Measurements from ENCODE around the gene SMIM32. TPM values are rescaled to one million over a fixed set of nuclear protein-coding genes. Genes with fewer than 3 reads are reported as not detected.
A peak's percentile ranks its signal among the peaks of the same experiment; 100 is the strongest.

The SMIM32 gene
- total and polyA plus RNA-seq, 4 donors = 0.02 TPM; not detected in 3

GRCh38 chr5:136197462-136198142, 4.6 kb upstream of the SMIM32 start:
- Histone ChIP-seq H3K27me3 (ENCODE audit: control insufficient read depth in 4 of 4, insufficient read depth in 4 of 4, low read length in 3 of 4) (peaks cover 0 to 5% (median 0%) of the 10 kb centered on the region in 4 donors), H3K4me1 (ENCODE audit: control insufficient read depth in 4 of 4, insufficient read depth in 4 of 4, low read length in 3 of 4) (peaks cover 3 to 9% (median 3%) of the 10 kb centered on the region in 4 donors), H3K27ac (ENCODE audit: low read depth in 1 of 2, low read length in 2 of 2) (no peak overlapping the region), H3K9me3 (ENCODE audit: control insufficient read depth in 4 of 4, low read length in 3 of 4) (no peaks in the 10 kb centered on the region), H3K9ac (ENCODE audit: low read depth in 1 of 2, low read length in 2 of 2) (no peak overlapping the region), H3K36me3 (ENCODE audit: control insufficient read depth in 4 of 4, insufficient read depth in 3 of 4, low read depth in 1 of 4, low read length in 3 of 4) (no peaks in the 10 kb centered on the region), H3K4me3 (ENCODE audit: low read depth in 1 of 3, low read length in 3 of 3) (no peak overlapping the region)
- WGBS = 93% methylated on average over 4 of the region's 4 CpGs
- peak; percentile 22 for DNase-seq (ENCODE audit: low spot score)
- TF ChIP-seq FOXA2 (IDR thresholded peaks at IDR 0.05) (no peak), HNF4A (conservative IDR thresholded peaks at IDR 0.05) (no peak), FOXA1 (IDR thresholded peaks at IDR 0.05) (no peak), RXRA (IDR thresholded peaks at IDR 0.05) (no peak), NR2F2 (IDR thresholded peaks at IDR 0.05) (no peak), RAD21 (IDR thresholded peaks at IDR 0.05) (no peak), HNF4G (IDR thresholded peaks at IDR 0.05) (no peak), SP1 (IDR thresholded peaks at IDR 0.05) (no peak), YY1 (IDR thresholded peaks at IDR 0.05) (no peak), EGR1 (IDR thresholded peaks at IDR 0.05; ENCODE audit: low read depth in 2 of 2) (no peak), JUND (IDR thresholded peaks at IDR 0.05) (no peak), CTCF (IDR thresholded peaks at IDR 0.05; ENCODE audit: low read depth, low read length, missing input control) (no peak), GABPA (IDR thresholded peaks at IDR 0.05 in 1 of 2, conservative IDR thresholded peaks at IDR 0.05 in 1 of 2) (no peak), TAF1 (conservative IDR thresholded peaks at IDR 0.05) (no peak)
- TF ChIP-seq, protein P1, sequence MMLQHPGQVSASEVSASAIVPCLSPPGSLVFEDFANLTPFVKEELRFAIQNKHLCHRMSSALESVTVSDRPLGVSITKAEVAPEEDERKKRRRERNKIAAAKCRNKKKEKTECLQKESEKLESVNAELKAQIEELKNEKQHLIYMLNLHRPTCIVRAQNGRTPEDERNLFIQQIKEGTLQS (IDR thresholded peaks at IDR 0.05) = no peak
- TF ChIP-seq, protein P2, sequence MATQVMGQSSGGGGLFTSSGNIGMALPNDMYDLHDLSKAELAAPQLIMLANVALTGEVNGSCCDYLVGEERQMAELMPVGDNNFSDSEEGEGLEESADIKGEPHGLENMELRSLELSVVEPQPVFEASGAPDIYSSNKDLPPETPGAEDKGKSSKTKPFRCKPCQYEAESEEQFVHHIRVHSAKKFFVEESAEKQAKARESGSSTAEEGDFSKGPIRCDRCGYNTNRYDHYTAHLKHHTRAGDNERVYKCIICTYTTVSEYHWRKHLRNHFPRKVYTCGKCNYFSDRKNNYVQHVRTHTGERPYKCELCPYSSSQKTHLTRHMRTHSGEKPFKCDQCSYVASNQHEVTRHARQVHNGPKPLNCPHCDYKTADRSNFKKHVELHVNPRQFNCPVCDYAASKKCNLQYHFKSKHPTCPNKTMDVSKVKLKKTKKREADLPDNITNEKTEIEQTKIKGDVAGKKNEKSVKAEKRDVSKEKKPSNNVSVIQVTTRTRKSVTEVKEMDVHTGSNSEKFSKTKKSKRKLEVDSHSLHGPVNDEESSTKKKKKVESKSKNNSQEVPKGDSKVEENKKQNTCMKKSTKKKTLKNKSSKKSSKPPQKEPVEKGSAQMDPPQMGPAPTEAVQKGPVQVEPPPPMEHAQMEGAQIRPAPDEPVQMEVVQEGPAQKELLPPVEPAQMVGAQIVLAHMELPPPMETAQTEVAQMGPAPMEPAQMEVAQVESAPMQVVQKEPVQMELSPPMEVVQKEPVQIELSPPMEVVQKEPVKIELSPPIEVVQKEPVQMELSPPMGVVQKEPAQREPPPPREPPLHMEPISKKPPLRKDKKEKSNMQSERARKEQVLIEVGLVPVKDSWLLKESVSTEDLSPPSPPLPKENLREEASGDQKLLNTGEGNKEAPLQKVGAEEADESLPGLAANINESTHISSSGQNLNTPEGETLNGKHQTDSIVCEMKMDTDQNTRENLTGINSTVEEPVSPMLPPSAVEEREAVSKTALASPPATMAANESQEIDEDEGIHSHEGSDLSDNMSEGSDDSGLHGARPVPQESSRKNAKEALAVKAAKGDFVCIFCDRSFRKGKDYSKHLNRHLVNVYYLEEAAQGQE (IDR thresholded peaks at IDR 0.05) = no peak
- TF ChIP-seq, protein P3, sequence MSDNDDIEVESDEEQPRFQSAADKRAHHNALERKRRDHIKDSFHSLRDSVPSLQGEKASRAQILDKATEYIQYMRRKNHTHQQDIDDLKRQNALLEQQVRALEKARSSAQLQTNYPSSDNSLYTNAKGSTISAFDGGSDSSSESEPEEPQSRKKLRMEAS (IDR thresholded peaks at IDR 0.05) = no peak
- TF ChIP-seq, protein P4, sequence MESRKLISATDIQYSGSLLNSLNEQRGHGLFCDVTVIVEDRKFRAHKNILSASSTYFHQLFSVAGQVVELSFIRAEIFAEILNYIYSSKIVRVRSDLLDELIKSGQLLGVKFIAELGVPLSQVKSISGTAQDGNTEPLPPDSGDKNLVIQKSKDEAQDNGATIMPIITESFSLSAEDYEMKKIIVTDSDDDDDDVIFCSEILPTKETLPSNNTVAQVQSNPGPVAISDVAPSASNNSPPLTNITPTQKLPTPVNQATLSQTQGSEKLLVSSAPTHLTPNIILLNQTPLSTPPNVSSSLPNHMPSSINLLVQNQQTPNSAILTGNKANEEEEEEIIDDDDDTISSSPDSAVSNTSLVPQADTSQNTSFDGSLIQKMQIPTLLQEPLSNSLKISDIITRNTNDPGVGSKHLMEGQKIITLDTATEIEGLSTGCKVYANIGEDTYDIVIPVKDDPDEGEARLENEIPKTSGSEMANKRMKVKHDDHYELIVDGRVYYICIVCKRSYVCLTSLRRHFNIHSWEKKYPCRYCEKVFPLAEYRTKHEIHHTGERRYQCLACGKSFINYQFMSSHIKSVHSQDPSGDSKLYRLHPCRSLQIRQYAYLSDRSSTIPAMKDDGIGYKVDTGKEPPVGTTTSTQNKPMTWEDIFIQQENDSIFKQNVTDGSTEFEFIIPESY (IDR thresholded peaks at IDR 0.05) = no peak
